ENCODE measurements around the gene PBXIP1.

DNA sequence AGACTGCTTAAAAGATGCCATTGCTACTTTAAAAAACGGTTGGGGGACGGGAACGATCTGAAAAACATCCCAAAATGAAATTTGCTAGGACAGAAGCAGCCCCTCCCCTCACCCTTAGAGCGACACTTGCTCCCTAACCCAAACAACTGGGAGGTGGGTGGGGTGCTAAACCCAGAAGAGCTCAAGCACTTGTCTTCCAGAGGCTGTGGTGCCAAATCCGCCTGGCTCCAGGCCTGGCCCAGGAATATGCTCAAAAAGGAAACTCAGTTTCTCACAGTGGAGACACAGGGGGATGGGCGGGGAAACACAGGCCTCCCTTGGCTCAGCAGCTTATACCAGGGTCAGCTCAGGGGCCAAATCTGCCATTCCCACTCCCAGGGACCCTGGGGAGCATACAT lies 644 bp upstream of the PBXIP1 start:
- TF ChIP-seq, protein P1, sequence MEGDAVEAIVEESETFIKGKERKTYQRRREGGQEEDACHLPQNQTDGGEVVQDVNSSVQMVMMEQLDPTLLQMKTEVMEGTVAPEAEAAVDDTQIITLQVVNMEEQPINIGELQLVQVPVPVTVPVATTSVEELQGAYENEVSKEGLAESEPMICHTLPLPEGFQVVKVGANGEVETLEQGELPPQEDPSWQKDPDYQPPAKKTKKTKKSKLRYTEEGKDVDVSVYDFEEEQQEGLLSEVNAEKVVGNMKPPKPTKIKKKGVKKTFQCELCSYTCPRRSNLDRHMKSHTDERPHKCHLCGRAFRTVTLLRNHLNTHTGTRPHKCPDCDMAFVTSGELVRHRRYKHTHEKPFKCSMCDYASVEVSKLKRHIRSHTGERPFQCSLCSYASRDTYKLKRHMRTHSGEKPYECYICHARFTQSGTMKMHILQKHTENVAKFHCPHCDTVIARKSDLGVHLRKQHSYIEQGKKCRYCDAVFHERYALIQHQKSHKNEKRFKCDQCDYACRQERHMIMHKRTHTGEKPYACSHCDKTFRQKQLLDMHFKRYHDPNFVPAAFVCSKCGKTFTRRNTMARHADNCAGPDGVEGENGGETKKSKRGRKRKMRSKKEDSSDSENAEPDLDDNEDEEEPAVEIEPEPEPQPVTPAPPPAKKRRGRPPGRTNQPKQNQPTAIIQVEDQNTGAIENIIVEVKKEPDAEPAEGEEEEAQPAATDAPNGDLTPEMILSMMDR (IDR thresholded peaks at IDR 0.05; ENCODE audit: low read depth, low read length), result no peak
- no peak for TF ChIP-seq EZH2phosphoT487 (IDR thresholded peaks at IDR 0.05; ENCODE audit: low read depth)

All from OCI-LY3 (cell line).